SK-N-SH treated with all-trans-retinoic acid at 6 μM for 48 hours (cell line): ENCODE data around the gene ZG16.

Source experiments
- ATAC-seq: fragments of 200-7000 bp; cut with Tn5 transposase; 3 replicates; pipeline ENCODE4 v1.9.1; 2020; ENCODE audit warnings: mild to moderate bottlenecking, moderate library complexity
- ARNTL ChIP-seq: fragments of 450-650 bp; formaldehyde crosslinking; IDR thresholded peaks from 2 replicates; pipeline ENCODE4 v1.5.0; 2020; ENCODE audit warnings: low read depth, mild to moderate bottlenecking, moderate library complexity, borderline replicate concordance
- BACH2 ChIP-seq: fragments of 250-450 bp; sonication (Bioruptor Pico); IDR thresholded peaks from 2 replicates; pipeline ENCODE4 v1.9.0; 2021; ENCODE audit warnings: mild to moderate bottlenecking, borderline replicate concordance
- CREB5 ChIP-seq: fragments of 250-450 bp; sonication (Bioruptor Pico); IDR thresholded peaks from 2 replicates; pipeline ENCODE4 v1.5.1; 2020; ENCODE audit warnings: low read depth, mild to moderate bottlenecking, moderate library complexity
- CSDC2 ChIP-seq: fragments of 250-450 bp; sonication (Bioruptor Pico); IDR thresholded peaks from 2 replicates; pipeline ENCODE4 v1.5.0; 2020; ENCODE audit warnings: mild to moderate bottlenecking, moderate library complexity
- ESRRG ChIP-seq: fragments of 250-450 bp; sonication (Bioruptor Pico); IDR thresholded peaks from 2 replicates; pipeline ENCODE4 v1.6.1; 2021; ENCODE audit warnings: mild to moderate bottlenecking
- GLIS3 ChIP-seq: fragments of 250-450 bp; sonication (Bioruptor Pico); IDR thresholded peaks from 2 replicates; pipeline ENCODE4 v1.5.0; 2020; ENCODE audit warnings: mild to moderate bottlenecking, moderate library complexity
- ISL1 ChIP-seq: fragments of 250-450 bp; sonication (Bioruptor Pico); IDR thresholded peaks from 2 replicates; pipeline ENCODE4 v2.1.2; 2022; ENCODE audit warnings: mild to moderate bottlenecking, moderate library complexity
- OSR1 ChIP-seq: fragments of 250-450 bp; sonication (Bioruptor Pico); IDR thresholded peaks from 2 replicates; pipeline ENCODE4 v1.8.0; 2022; ENCODE audit warnings: moderate library complexity, mild to moderate bottlenecking, inconsistent platforms
- PPARA ChIP-seq: fragments of 250-450 bp; sonication (Bioruptor Pico); IDR thresholded peaks from 2 replicates; pipeline ENCODE4 v1.5.0; 2020; ENCODE audit warnings: mild to moderate bottlenecking, borderline replicate concordance
- RARB ChIP-seq: fragments of 250-450 bp; sonication (Bioruptor Pico); IDR thresholded peaks from 2 replicates; pipeline ENCODE4 v1.8.0; 2021; ENCODE audit warnings: mild to moderate bottlenecking, moderate library complexity
- SNAI2 ChIP-seq: fragments of 250-450 bp; sonication (Bioruptor Pico); IDR thresholded peaks from 2 replicates; pipeline ENCODE4 v1.5.0; 2020; ENCODE audit warnings: mild to moderate bottlenecking, moderate library complexity
- TCF4 ChIP-seq: fragments of 250-450 bp; sonication (Bioruptor Pico); IDR thresholded peaks from 2 replicates; pipeline ENCODE4 v1.8.0; 2021; ENCODE audit warnings: mild to moderate bottlenecking, moderate library complexity, borderline replicate concordance
- TOX ChIP-seq: fragments of 250-450 bp; sonication (Bioruptor Pico); IDR thresholded peaks from 2 replicates; pipeline ENCODE4 v1.8.0; 2021; ENCODE audit warnings: mild to moderate bottlenecking, moderate library complexity, borderline replicate concordance
- TSHZ2 ChIP-seq: fragments of 250-450 bp; sonication (Bioruptor Pico); IDR thresholded peaks from 2 replicates; pipeline ENCODE4 v1.5.0; 2020; ENCODE audit warnings: mild to moderate bottlenecking, moderate library complexity
- ZC3H10 ChIP-seq: fragments of 250-450 bp; sonication (Bioruptor Pico); IDR thresholded peaks from 2 replicates; pipeline ENCODE4 v1.5.1; 2021; ENCODE audit warnings: mild to moderate bottlenecking, moderate library complexity
- ZFP3 ChIP-seq: fragments of 250-450 bp; sonication (Bioruptor Pico); IDR thresholded peaks from 2 replicates; pipeline ENCODE4 v1.5.0; 2020; ENCODE audit warnings: mild to moderate bottlenecking, moderate library complexity
- ZFP30 ChIP-seq: fragments of 450-650 bp; formaldehyde crosslinking; IDR thresholded peaks from 2 replicates; pipeline ENCODE4 v1.5.0; 2022; ENCODE audit warnings: mild to moderate bottlenecking, moderate library complexity
- ZNF565 ChIP-seq: fragments of 450-650 bp; formaldehyde crosslinking; conservative IDR thresholded peaks from 2 replicates; pipeline ENCODE4 v1.5.0; 2020; ENCODE audit warnings: low read depth, mild to moderate bottlenecking, moderate library complexity
- ZNF70 ChIP-seq: fragments of 450-650 bp; formaldehyde crosslinking; IDR thresholded peaks from 2 replicates; pipeline ENCODE4 v1.5.0; 2020; ENCODE audit warnings: mild to moderate bottlenecking, moderate library complexity
- ZNF8 ChIP-seq: fragments of 450-650 bp; formaldehyde crosslinking; IDR thresholded peaks from 2 replicates; pipeline ENCODE4 v1.5.0; 2020; ENCODE audit warnings: mild to moderate bottlenecking, moderate library complexity
- TF ChIP-seq, protein P1 (sequence below): fragments of 250-450 bp; sonication (Bioruptor Pico); IDR thresholded peaks from 2 replicates; pipeline ENCODE4 v1.8.0; 2020; ENCODE audit warnings: mild to moderate bottlenecking, moderate library complexity, borderline replicate concordance
- TF ChIP-seq, protein P2 (sequence below): fragments of 250-450 bp; sonication (Bioruptor Pico); IDR thresholded peaks from 2 replicates; pipeline ENCODE4 v1.8.0; 2021; ENCODE audit warnings: low read depth, mild to moderate bottlenecking, moderate library complexity, borderline replicate concordance

Gene ZG16

GRCh38 chr16:29789775-29790182 is 11.7 kb downstream of the ZG16 start (continued):
- TF ChIP-seq, protein P1, sequence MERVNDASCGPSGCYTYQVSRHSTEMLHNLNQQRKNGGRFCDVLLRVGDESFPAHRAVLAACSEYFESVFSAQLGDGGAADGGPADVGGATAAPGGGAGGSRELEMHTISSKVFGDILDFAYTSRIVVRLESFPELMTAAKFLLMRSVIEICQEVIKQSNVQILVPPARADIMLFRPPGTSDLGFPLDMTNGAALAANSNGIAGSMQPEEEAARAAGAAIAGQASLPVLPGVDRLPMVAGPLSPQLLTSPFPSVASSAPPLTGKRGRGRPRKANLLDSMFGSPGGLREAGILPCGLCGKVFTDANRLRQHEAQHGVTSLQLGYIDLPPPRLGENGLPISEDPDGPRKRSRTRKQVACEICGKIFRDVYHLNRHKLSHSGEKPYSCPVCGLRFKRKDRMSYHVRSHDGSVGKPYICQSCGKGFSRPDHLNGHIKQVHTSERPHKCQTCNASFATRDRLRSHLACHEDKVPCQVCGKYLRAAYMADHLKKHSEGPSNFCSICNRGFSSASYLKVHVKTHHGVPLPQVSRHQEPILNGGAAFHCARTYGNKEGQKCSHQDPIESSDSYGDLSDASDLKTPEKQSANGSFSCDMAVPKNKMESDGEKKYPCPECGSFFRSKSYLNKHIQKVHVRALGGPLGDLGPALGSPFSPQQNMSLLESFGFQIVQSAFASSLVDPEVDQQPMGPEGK (CRISPR knock-in tag) = no peak
- no peak for TF ChIP-seq ISL1 (CRISPR knock-in tag)
- no peak for TF ChIP-seq TOX (CRISPR knock-in tag)
- no peak for TF ChIP-seq BACH2
- TF ChIP-seq ZFP30 (CRISPR knock-in tag) = no peak
- TF ChIP-seq, all 23 proteins: peak for 0

DNA sequence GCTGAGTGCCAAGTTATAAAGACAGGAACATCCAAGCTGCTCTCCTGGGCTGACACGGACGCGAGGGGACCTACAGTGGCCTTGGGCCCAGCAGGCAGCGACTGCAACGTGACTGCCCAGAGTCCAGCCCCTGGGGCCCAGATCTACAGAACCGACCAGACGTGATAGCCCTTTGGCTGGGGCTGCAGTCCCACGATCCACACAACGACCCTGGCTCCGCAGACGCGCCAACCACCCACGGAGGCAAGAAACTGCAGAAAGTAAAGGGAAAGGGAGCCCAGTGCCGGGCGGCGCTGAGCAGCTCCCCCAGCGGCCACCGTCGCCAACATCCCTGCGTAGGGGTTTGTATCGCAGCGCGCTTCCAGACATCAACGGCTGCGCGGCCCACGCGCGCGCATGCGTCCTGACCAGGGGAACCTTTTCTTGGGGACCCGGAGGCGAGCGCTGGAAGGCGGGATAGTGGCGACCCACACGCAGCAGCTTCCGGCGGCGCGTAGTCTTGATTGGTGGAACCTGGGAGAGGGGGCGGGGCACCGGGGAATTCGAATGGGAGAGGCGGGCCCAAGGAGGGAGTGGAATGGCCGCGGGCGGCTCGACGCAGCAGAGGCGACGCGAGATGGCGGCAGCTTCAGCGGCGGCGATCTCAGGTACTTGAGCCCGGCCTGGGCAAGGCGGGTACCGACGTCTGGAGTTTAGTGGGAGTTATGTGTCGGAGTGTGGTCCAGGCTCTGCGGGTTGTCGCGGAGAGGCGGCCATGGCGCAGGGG is 12.3 kb downstream of the ZG16 start, which contains the start of gene KIF22:
TSS of gene KIF22 (plus strand) at position 569 of the 766 bp plus-strand sequence. CDS start at position 578, 9 bp downstream.
- peak; percentile 99 for ATAC-seq
- TF ChIP-seq ESRRG (no peak), ISL1 (CRISPR knock-in tag) (no peak), PPARA (no peak), RARB (no peak), ZC3H10 (no peak), TSHZ2 (no peak), ZFP3 (CRISPR knock-in tag) (no peak), CSDC2 (CRISPR knock-in tag) (no peak), ARNTL (CRISPR knock-in tag) (no peak), ZNF565 (CRISPR knock-in tag) (no peak), ZNF70 (CRISPR knock-in tag) (no peak), ZNF8 (CRISPR knock-in tag) (no peak), TOX (CRISPR knock-in tag) (no peak)
- TF ChIP-seq, protein P2, sequence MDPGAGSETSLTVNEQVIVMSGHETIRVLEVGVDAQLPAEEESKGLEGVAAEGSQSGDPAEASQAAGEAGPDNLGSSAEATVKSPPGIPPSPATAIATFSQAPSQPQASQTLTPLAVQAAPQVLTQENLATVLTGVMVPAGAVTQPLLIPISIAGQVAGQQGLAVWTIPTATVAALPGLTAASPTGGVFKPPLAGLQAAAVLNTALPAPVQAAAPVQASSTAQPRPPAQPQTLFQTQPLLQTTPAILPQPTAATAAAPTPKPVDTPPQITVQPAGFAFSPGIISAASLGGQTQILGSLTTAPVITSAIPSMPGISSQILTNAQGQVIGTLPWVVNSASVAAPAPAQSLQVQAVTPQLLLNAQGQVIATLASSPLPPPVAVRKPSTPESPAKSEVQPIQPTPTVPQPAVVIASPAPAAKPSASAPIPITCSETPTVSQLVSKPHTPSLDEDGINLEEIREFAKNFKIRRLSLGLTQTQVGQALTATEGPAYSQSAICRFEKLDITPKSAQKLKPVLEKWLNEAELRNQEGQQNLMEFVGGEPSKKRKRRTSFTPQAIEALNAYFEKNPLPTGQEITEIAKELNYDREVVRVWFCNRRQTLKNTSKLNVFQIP (CRISPR knock-in tag) = no peak

- peak; percentile 42 for ATAC-seq
- TF ChIP-seq TOX (CRISPR knock-in tag) (no peak), CREB5 (CRISPR knock-in tag) (no peak), RARB (no peak), ZNF8 (CRISPR knock-in tag) (no peak), TCF4 (no peak), BACH2 (no peak), OSR1 (CRISPR knock-in tag) (no peak), ESRRG (no peak), CSDC2 (CRISPR knock-in tag) (no peak), PPARA (no peak), GLIS3 (CRISPR knock-in tag) (no peak), ZFP3 (CRISPR knock-in tag) (no peak), SNAI2 (no peak), TSHZ2 (no peak)
- TF ChIP-seq, protein P1 (CRISPR knock-in tag) = no peak
Observed at GRCh38 chr16:29790949-29791844, 13.1 kb downstream of the ZG16 start.
